GM19193 (cell line): Measurements from ENCODE around the gene USP6NL.
A peak's percentile ranks its signal among the peaks of the same experiment; 100 is the strongest.

Source experiments
- POLR2A ChIP-seq: IDR thresholded peaks from 4 replicates; pipeline ENCODE4 v1.6.1; 2011; ENCODE audit not compliant: insufficient read depth, insufficient read length; ENCODE audit errors: extremely low read depth

Gene USP6NL

DNA sequence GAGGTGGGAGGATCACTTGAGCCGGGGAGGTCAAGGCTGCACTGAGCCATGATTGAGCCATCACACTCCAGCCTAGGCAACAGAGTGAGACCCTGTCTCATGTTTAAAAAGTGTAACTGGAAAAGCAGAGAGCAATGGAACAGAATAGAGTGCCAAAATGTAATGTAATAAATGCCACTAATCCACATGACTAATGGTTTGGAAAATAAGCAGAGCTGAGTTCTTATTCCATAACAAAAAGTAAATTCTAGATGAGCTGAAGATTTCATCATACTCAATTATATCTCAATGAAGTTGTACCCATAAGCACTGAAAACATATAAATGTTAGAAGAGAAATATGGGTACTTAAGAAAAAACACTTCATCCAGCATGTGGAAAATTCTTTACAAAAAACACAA, 132.6 kb downstream of the USP6NL start:
- no peak for TF ChIP-seq POLR2A

DNA sequence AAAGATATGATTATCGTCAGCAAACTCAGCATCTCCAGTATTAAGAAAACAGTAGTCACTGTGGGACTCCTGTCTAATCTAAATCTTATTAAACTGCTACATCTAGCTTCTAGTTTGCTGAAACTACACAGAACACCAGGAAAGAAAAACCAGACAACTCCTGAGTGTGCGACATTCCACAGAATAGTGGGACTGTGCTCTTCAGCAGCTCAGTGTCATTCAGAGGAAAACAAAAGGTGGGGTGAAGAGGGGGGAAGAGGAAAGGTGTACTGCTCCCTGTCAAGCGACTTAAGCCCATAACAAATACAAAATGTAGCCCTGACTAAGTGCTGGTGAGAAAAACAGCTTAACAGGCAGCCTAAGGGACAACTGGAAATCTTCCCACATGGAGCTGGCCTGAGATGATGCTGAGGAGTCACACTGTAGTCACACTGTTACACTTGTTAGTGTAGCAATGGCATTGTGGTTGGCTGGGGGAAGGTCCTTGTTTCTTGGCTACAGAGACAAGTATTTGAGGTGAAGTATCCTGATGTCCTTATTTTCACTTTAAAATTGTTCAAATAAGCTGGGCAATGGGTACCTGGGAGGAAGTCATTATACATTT, 135.5 kb downstream of the USP6NL start:
- no peak for TF ChIP-seq POLR2A

DNA sequence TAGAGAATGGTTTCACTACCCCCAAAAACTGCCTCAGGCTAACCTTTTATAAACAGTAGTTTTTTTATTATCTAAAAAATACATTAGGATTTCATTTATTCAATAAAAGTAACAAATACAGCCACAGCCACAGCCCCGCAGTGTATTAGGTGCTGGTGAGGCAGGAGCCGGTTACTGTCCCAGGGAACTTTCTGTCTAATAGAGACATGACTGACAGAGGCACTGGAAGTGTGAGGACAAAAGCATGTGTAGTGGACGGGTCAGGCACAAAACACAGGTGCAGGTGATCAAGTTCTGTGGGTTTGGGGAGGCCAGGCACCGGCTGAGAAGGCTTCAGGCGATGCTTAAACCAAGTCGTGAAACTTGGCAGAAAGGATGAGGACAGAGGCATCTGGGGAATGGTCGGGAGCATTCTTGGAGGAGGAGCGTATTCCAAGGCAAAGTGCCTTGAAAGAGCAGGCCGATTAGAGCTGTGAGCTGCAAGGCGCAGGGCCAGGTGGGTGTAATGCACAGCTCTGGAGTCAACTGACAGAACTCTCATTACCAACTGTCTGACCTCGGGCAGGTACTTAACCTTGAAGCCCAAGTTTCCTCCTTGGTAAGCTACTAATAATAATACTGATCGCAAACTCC, 138.2 kb downstream of the USP6NL start:
- TF ChIP-seq POLR2A = no peak

DNA sequence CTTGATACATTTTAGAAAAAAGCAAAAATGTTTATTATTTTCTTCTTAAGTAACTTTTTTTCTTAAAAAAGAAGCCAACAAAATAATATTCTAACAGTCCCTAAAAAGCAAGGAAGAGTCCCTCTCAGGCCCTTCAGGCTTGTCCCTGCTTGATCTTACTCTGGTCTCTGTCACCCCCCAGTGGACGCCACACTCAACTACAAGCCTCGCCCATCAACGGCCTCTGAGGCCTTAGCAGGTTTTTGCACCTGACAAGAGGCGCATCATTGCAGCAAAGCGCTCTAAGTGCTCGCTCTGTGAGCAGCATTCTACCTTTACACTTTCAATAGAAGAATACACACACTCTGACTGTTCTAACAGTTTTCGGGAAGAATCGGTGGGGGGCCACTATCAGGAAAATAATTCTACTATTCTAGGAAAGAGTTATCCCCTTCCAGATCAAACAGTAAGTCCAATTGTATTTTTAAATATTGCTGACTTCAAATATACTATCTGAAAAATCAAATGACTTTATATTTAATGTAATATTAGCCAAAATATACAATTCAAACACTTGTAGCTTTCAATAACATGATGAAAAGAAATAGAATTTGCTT, 139.2 kb downstream of the USP6NL start:
- no peak for TF ChIP-seq POLR2A

DNA sequence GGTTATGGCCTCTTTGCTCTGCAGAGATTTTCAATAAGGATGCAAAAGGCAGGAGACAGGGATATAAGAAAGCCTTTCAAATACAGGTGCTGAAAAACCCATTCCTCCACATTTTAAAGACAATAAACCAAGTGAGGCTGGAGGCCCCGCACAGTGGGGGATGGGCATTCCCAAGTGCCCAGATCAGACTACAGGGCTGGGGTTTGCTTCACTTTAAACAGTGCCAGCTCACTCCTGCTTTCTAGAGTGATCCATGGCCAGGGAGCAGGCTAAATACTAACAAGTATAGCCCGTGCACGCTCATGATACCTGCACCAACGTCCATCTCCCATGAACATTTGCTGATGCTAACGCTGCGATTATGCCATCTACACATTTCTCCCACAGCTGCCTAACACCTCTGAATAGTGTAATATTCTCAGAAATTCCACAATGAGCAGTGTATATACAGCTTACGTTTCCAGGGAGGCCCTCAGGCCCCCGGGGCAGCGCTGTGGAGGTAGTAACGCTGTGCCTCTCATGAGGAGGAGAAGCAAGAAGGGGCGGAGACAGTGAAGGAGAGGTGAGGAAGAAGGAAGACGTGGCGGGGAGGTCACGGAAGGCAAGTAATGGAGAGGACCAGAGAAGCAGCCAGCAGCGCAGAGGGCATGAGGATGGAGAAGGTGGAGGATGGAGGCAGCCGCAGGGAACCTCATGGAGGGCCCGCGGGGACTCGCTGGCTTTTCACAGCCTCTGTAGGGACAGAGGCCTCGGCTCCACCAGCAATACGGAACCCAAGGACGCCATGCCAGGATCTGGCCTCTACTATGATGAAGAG, 141.7 kb downstream of the USP6NL start:
- no peak for TF ChIP-seq POLR2A

DNA sequence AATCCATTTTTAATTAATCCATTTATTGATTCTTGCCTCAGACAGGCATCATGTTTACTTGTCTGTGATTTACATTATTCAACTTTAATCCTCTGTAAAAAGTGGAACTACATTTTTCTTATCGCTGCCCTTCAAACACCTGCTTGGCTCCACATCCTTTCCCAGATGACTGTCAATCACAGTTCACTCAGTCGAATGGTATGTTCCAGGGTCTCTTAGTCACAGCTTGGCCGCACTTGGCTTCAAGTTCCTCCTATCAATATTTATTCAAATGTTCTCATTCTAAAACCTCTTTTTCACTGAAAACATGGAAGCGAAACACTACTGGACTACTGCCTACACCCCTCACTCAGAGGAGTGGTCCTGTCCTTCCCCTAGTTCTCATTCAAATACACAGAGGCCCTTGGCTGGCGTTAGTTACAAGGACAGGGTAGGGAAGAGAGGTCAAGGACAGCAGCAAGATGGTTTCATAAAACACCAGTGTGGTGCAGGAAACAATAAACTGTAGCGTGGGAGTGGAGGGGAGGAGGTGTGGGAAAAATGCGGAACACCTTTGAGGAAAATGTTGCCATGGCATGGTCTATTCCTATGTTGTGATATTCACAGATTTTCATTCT, 143.2 kb downstream of the USP6NL start:
- no peak for TF ChIP-seq POLR2A

DNA sequence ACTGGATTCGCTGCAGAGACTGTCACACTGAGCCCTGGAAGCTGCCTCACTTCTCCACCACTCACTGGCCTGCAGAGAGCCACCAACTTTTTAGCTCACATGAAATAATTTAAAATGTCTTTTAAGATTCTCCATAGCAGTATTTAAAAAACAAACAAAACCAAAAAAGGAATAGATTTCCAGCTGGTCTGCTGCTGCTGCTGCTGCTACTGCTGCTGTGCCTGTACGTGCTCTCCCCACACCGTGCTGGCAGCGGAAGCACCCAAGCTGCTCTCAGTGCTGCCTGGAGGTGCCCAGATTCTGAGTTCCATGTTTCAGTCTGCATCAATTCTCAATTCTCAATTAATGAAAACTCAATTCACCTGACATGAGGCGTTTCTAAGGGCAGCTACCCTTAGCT, 146.0 kb downstream of the USP6NL start:
- no peak for TF ChIP-seq POLR2A

DNA sequence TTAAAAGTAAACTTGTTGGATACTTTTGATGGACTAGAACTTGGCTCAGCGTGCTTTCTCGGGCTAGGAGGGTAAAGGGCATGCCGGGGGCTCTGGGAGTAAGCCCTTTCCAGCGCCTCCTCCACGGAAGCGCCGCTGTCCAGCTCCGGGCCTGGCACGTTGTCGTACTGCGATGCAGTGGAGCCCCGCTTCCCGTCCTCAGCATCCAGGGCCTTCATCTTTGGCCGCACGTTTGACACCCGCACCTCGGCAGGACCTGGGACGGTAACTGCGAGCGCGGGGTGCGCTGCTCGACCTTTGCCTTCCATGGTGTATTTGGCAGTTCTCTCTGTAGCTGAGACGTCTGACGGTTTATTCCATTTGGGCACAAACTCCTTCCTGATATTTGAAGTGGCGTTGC, 148.3 kb downstream of the USP6NL start:
- no peak for TF ChIP-seq POLR2A

DNA sequence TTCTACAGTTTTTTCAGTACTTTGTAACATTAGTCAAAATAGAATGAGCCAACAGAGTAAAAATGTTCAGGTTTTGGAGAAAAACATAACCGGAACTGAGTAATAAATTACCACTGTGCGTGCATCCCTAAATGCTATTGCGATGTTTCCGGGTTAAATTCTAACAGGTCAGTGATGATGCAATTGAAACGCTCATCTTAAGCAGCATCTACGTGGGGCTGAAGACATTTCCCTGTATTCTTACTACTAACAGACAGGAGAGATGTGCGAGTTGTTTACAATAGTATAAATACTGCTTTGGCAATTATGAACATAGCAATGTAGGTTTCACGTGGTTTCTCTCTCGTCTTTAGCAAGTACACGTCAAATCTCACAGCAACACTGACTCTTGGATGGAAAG, 149.4 kb downstream of the USP6NL start:
- no peak for TF ChIP-seq POLR2A

DNA sequence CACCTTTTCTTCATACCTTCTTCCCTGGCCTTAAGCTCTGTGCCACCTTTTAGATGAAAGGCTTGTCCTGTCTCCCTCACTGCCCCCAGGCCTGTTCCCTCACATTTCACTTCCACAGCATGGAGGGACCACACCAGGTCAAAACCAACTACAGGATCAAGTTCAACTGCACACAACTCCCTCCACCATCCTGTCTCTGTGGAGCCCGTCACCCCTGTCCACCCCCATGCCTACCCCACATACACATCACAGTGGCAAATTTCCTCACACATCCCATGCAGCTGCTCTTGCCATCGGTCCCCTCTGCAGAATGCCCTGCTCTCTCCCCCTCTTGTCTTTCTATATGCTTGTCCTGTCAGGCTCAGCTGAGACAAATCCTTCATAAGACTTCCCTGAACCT, 154.1 kb downstream of the USP6NL start:
- no peak for TF ChIP-seq POLR2A

DNA sequence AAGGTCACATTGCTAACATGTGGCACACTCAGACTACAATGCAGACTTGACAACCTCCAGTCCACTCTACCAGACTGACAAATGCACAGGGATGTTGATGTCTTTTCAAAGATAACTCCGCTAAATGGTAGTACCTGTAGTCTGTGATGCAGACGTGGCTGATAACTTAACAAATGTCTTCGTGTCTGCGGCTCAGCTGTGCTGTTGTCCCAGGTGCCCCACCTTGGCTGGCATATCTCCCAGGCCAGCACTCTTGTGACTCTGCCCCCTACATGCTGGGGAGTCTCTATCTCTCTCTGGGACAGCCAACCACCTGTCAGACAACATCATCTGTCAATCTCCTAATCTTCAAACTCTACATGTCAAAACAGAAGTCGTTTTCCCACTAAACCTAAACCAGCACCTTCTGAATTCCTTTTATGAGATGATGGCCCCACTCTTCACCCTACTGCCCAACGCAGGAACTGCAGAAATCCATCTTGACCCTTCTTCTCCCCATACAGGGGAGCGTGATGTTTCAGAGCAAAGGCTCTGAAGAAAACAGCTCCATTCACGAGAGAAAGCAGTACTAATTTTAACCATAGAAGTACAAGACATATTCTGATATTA, 156.4 kb downstream of the USP6NL start:
- TF ChIP-seq POLR2A = no peak

DNA sequence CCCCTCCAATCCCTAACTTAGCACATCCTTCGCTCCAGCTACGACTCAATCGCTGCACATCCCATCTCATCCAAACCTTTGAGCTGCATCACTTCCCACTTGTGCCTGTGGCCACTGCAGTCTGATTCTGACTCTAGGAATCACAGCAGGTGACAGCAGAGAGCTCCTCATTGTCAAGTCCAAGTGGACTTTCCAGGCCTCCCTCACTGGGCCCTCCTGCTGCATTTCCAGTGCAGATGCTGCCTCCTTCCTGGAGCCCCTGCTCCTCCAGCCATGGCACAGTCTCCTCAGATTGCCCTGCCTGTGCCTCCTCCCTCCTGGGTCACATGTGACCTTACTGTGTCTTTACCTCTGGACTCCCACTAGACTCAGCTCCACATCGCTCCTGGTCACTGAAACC, 157.3 kb downstream of the USP6NL start:
- no peak for TF ChIP-seq POLR2A

DNA sequence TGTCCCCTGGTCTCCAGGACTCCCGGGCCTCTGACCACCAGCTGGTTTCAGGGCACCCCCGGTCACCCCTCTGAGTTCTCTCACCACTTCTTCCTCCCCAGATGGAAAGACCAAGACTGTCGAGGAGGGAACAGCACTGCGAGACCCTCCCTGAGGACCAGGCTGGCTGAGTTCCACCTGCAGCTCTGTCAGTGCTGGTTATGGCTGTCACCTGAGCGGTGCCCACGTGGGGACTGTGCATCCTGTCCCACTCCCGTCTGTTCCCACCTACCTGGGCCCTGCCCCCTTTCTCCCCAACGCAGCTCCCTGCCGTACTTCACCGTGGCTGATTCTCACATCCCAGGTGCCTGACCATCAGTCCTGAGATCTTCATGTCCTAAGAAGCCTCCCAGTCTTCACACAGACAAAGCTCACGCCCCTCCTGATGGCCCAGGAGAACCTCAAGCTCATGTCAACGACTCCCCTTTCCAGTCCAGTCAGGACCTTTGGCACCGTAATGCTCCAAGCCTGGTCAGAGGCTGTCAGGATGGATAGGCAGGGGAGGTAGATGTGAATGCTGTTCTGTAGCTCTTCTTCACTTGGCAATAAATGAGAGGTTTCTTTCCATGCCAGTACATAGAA, 159.7 kb downstream of the USP6NL start:
- TF ChIP-seq POLR2A = peak; percentile 29

DNA sequence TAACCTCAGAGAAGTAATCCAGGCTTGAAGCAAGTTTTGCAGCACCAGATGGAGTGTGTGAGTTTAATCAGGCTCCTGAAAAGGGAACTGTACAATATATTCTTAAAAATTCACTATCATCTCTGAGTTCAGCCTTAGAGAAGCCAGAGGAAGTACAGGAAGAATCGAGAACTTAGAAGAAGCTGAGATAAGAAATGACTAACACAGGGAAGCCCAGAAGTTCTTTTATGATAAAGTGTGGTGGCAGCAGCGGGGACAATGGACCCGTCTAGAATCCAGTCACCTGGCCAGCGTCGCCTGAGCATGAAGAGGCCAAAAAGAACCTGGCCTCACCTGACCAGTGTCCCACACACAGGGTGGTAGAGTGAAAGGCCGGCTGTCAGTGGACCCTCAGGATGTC, 161.0 kb downstream of the USP6NL start:
- TF ChIP-seq POLR2A = no peak
